ENCODE data around the gene ITGA1.

- no peak for TF ChIP-seq CTCF (IDR thresholded peaks at IDR 0.05)
- no peak for TF ChIP-seq EP300 (IDR thresholded peaks at IDR 0.05)
- no peak for TF ChIP-seq POLR2A (IDR thresholded peaks at IDR 0.05; ENCODE audit: low read depth)
- TF ChIP-seq POLR2AphosphoS5 (IDR thresholded peaks at IDR 0.05): peak in 1 of 2 donors; percentile 14
These were observed 137.3 kb downstream of the ITGA1 start for GRCh38 chr5:52925001-52925400.
